GM12878 (cell line): ENCODE measurements around the gene FBXL17. TPM values are rescaled to one million over a fixed set of nuclear protein-coding genes. Genes with fewer than 3 reads are reported as not detected.

Experiments
- ATAC-seq: fragments of 200-7000 bp; cut with Tn5 transposase; 3 replicates; pipeline ENCODE4 v1.9.1; 2020; ENCODE audit warnings: mild to moderate bottlenecking, moderate library complexity
- BruUV-seq: library from RNA; stranded (reverse); fragments of 400-500 nt; replicated peaks from 2 replicates; lab custom pipeline; 2021; lab: Mats Ljungman, UMichigan
- CTCF ChIA-PET: fragments of 300-600 bp; sonication (Branson Sonifier 250); formaldehyde crosslinking; extraction: SDS; loops from one replicate; lab custom pipeline; 2021; ENCODE audit warnings: inconsistent platforms; lab: Yijun Ruan, JAX
- POLR2A ChIA-PET: fragments of 350-600 bp; formaldehyde crosslinking; extraction: SDS; loops from one replicate; lab custom pipeline; 2021; ENCODE audit warnings: inconsistent platforms; lab: Charles Lee
- RAD21 ChIA-PET: fragments of 300-600 bp; sonication (Branson Sonifier 250); formaldehyde crosslinking; loops from one replicate; lab custom pipeline; 2023; ENCODE audit warnings: antibody characterized with exemption; ENCODE audit not compliant: unreplicated experiment; lab: Charles Lee
- SMC1A ChIA-PET: fragments of 300-600 bp; sonication (Branson Sonifier 250); formaldehyde crosslinking; loops from one replicate; lab custom pipeline; 2023; ENCODE audit not compliant: unreplicated experiment, uncharacterized antibody; lab: Charles Lee
- DNase-seq: peaks from one replicate; pipeline ENCODE4 v3.0.0-alpha.2; 2011; ENCODE audit warnings: low read depth, low spot score
- FAIRE-seq: peaks from 3 replicates; lab custom pipeline; 2011; peaks lifted over from hg19 to GRCh38; lab: Jason Lieb, UNC
- H2AFZ ChIP-seq: 2 replicates; pipeline ENCODE4 v1.6.0; 2011; ENCODE audit warnings: low read depth, low read length, control low read depth; ENCODE audit not compliant: control insufficient read depth
- H3K27ac ChIP-seq: 2 replicates; pipeline ENCODE4 v1.5.1; 2011; ENCODE audit warnings: control low read depth; ENCODE audit not compliant: control insufficient read depth, insufficient read depth
- H3K27me3 ChIP-seq, 2 experiments: replicated peaks in 1 of 2; 2 replicates each; pipeline versions ENCODE4 v1.6.0 to v1.6.1; 2011; ENCODE audit warnings: low read length in 1 of 2; ENCODE audit not compliant: control insufficient read depth in 2 of 2, insufficient read depth in 2 of 2
- H3K36me3 ChIP-seq, 2 experiments: 2 replicates each; pipeline ENCODE4 v1.5.1; 2011; ENCODE audit warnings: low read length in 1 of 2; ENCODE audit not compliant: control insufficient read depth in 2 of 2, insufficient read depth in 2 of 2
- H3K4me1 ChIP-seq: 2 replicates; pipeline ENCODE4 v1.6.1; 2011; ENCODE audit warnings: mild to moderate bottlenecking, low read length, moderate library complexity, mixed read lengths; ENCODE audit not compliant: control insufficient read depth, insufficient read depth
- H3K4me2 ChIP-seq: 2 replicates; pipeline ENCODE4 v1.6.0; 2011; ENCODE audit warnings: control low read depth; ENCODE audit not compliant: control insufficient read depth, insufficient read depth
- H3K4me3 ChIP-seq: fragments of 200-600 bp; sonication (generic); 2 replicates; pipeline ENCODE4 v1.5.1; 2016
- H3K79me2 ChIP-seq: 2 replicates; pipeline ENCODE4 v1.6.0; 2011; ENCODE audit warnings: low read length; ENCODE audit not compliant: control insufficient read depth, insufficient read depth
- H3K9ac ChIP-seq: 2 replicates; pipeline ENCODE4 v1.8.0; 2011; ENCODE audit warnings: low read length, control low read depth, mixed read lengths; ENCODE audit not compliant: control insufficient read depth, insufficient read depth
- H3K9me3 ChIP-seq: replicated peaks from 3 replicates; pipeline ENCODE4 v1.5.1; 2011; ENCODE audit warnings: mild to moderate bottlenecking, low read length; ENCODE audit not compliant: control insufficient read depth, insufficient read depth
- H4K20me1 ChIP-seq: 2 replicates; pipeline ENCODE4 v1.6.0; 2011; ENCODE audit not compliant: control insufficient read depth, insufficient read depth
- CBX3 ChIP-seq: fragments of 200-600 bp; sonication (generic); IDR thresholded peaks from 2 replicates; pipeline ENCODE4 v1.6.1; 2016; ENCODE audit warnings: low read depth, borderline replicate concordance
- CBX5 ChIP-seq: sonication (generic); IDR thresholded peaks from 2 replicates; pipeline ENCODE4 v1.6.1; 2016; ENCODE audit warnings: low read depth, moderate library complexity, mild to moderate bottlenecking, inconsistent platforms
- CREM ChIP-seq: IDR thresholded peaks from 2 replicates; pipeline ENCODE4 v1.6.1; 2014; ENCODE audit warnings: antibody characterized with exemption, low read depth
- FOXK2 ChIP-seq: fragments of 450-650 bp; IDR thresholded peaks from 2 replicates; pipeline ENCODE4 v1.6.1; 2017; ENCODE audit warnings: mild to moderate bottlenecking, moderate library complexity
- IKZF2 ChIP-seq, 2 experiments: fragments of 450-650 bp; IDR thresholded peaks; 2 replicates each; pipeline ENCODE4 v1.6.1; 2017; ENCODE audit warnings: mild to moderate bottlenecking in 2 of 2, moderate library complexity in 2 of 2
- MEF2B ChIP-seq: fragments of 450-650 bp; IDR thresholded peaks from 2 replicates; pipeline ENCODE4 v1.6.1; 2018; ENCODE audit warnings: mild to moderate bottlenecking, moderate library complexity; ENCODE audit not compliant: partially characterized antibody, poor library complexity, severe bottlenecking
- PAX5 ChIP-seq: IDR thresholded peaks from 2 replicates; pipeline ENCODE4 v1.6.1; 2011; ENCODE audit warnings: low read depth, low read length, borderline replicate concordance
- PML ChIP-seq: IDR thresholded peaks from 2 replicates; pipeline ENCODE4 v1.6.1; 2012; ENCODE audit warnings: low read length, inconsistent platforms
- POLR2A ChIP-seq: IDR thresholded peaks from 2 replicates; pipeline ENCODE4 v1.6.1; 2011; ENCODE audit warnings: low read depth, mild to moderate bottlenecking, low read length
- RBBP5 ChIP-seq: fragments of 200-600 bp; sonication (generic); conservative IDR thresholded peaks from 2 replicates; pipeline ENCODE4 v1.6.1; 2016
- TARDBP ChIP-seq: IDR thresholded peaks from 2 replicates; pipeline ENCODE4 v1.6.1; 2016; ENCODE audit warnings: borderline replicate concordance
- WGBS: methylation state at CpG from one replicate; pipeline ENCODE4 v1.1.6; 2016; ENCODE audit warnings: low lambda C conversion rate; ENCODE audit not compliant: insufficient replicate concordance, insufficient coverage; ENCODE audit errors: missing lambda C conversion rate; 5-methylcytosine and 5-hydroxymethylcytosine counted together
- in situ Hi-C: fragments of 300-500 bp; cut with MboI; formaldehyde crosslinking; loops from 9 replicates; pipeline ENCODE4 v1.14.3; 2018; ENCODE audit warnings: mixed read lengths
- intact Hi-C: fragments of 100-400 bp; cut with micrococcal nuclease; formaldehyde crosslinking; loops from one replicate; pipeline ENCODE4 v1.14.2; 2022; ENCODE audit not compliant: unreplicated experiment
- polyA plus RNA-seq, 11 experiments: library from polyadenylated mRNA; depleted of rRNA in 4 of 11; unstranded in 6 of 11; stranded (reverse) in 5 of 11; fragments of >200 nt; fragmentation: Nextera tagmentation in 4 of 11; fragmentation: Illumina TruSeq in 1 of 11; extraction: Ambion mirVana in 4 of 11; extraction: Trizol in 1 of 11; gene quantifications; 1 replicate in 1 of 11; 2 replicates in 10 of 11; pipeline versions ENCODE4 v1.2.1 to v1.2.3, GENCODE V29; 2011 to 2016; ENCODE audit warnings: inconsistent platforms in 2 of 11, missing spikeins in 2 of 11, low read depth in 1 of 11
- total RNA-seq, 4 experiments: library from RNA; depleted of rRNA in 3 of 4; stranded (reverse); fragments of >200 nt in 3 of 4; fragmentation: Illumina TruSeq in 1 of 4; extraction: Trizol in 1 of 4; gene quantifications; 2 replicates each; pipeline versions ENCODE4 v1.2.1 to v1.2.3, GENCODE V29; 2013 to 2021
- TF ChIP-seq, protein P1 (sequence below): IDR thresholded peaks from 2 replicates; pipeline ENCODE4 v1.6.1; 2012; ENCODE audit warnings: low read length, inconsistent platforms
- TF ChIP-seq, protein P2 (sequence below): IDR thresholded peaks from 2 replicates; pipeline ENCODE4 v1.6.1; 2011; ENCODE audit warnings: low read depth, mild to moderate bottlenecking, low read length, moderate library complexity, borderline replicate concordance; ENCODE audit errors: extremely low read depth
- TF ChIP-seq, protein P3 (sequence below): fragments of 150-350 bp; IDR thresholded peaks from 2 replicates; pipeline ENCODE4 v1.6.1; 2014; ENCODE audit warnings: mild to moderate bottlenecking, low read depth, low read length
- TF ChIP-seq, protein P4 (sequence below), 3 experiments: IDR thresholded peaks in 2 of 3; conservative IDR thresholded peaks in 1 of 3; 2 replicates each; pipeline ENCODE4 v1.5.1; 2011; ENCODE audit warnings: low read depth in 3 of 3, low read length in 3 of 3, mild to moderate bottlenecking in 3 of 3, control low read depth in 2 of 3, moderate library complexity in 2 of 3, inconsistent platforms in 1 of 3, mixed read lengths in 1 of 3; ENCODE audit not compliant: control insufficient read depth in 2 of 3, insufficient read depth in 1 of 3; ENCODE audit errors: extremely low read depth in 1 of 3
- TF ChIP-seq, protein P5 (sequence below): fragments of 450-650 bp; formaldehyde crosslinking; IDR thresholded peaks from 2 replicates; pipeline ENCODE4 v1.5.0; 2022; ENCODE audit warnings: mild to moderate bottlenecking, missing genetic modification characterization

Gene FBXL17
- total and polyA plus RNA-seq, 10 of the 15 experiments (the other 5 are each of a cell fraction or from before 2014, with no cell fraction given): 0.88 to 9.0 (median 4.4) TPM

DNA sequence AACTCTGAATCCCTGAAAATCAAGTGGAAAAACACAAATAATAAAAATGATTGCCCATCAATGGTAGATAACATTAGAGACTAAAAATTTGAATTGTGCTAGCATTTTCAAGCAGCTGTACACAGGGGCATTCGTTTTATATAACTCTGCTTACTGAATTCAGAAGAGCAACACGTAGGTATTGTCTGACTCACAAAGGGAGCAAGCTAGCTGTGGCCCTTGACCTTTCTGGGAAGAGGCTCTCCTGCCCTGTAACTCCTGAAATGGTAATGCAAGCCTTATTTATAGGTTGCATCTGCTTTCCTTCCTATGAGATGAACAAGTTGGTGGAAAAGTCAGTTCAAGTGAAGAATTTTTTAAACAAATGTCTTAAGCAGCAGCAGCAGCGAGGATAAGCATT lies 492.5 kb downstream of the FBXL17 start:
- Histone ChIP-seq H3K4me3 (no peak overlapping the region), H3K4me1 (peaks cover 4% of the 10 kb centered on the region; the same call in 1 of the 2 replicates), H3K9ac (no peak overlapping the region), H3K9me3 (no peaks in the 10 kb centered on the region)
- DNase-seq (no peak), ATAC-seq (no peak)
- intact Hi-C loops: no loop called here
- ChIA-PET SMC1A (interaction anchor here (1.1 to 1.4 kb wide), 2 partner anchors 12 to 29 kb away, joined by 4 read pairs; no protein-coding TSS in a partner anchor), POLR2A (no interaction called here), CTCF (interaction anchor here (1.5 kb wide), 1 partner anchor 11 kb away, joined by 3 read pairs; no protein-coding TSS in a partner anchor), RAD21 (no interaction called here)
- BruUV-seq: no TSS peak
- TF ChIP-seq RBBP5 (no peak), PAX5 (no peak), IKZF2 (IDR thresholded peaks at IDR 0.05) (no peak), POLR2A (no peak), PML (no peak), MEF2B (no peak), CBX3 (no peak), TARDBP (no peak), CREM (no peak), CBX5 (no peak), FOXK2 (no peak)
- TF ChIP-seq, protein P1, sequence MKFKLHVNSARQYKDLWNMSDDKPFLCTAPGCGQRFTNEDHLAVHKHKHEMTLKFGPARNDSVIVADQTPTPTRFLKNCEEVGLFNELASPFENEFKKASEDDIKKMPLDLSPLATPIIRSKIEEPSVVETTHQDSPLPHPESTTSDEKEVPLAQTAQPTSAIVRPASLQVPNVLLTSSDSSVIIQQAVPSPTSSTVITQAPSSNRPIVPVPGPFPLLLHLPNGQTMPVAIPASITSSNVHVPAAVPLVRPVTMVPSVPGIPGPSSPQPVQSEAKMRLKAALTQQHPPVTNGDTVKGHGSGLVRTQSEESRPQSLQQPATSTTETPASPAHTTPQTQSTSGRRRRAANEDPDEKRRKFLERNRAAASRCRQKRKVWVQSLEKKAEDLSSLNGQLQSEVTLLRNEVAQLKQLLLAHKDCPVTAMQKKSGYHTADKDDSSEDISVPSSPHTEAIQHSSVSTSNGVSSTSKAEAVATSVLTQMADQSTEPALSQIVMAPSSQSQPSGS: no peak
- TF ChIP-seq, protein P2, sequence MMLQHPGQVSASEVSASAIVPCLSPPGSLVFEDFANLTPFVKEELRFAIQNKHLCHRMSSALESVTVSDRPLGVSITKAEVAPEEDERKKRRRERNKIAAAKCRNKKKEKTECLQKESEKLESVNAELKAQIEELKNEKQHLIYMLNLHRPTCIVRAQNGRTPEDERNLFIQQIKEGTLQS: no peak
- TF ChIP-seq, protein P3, sequence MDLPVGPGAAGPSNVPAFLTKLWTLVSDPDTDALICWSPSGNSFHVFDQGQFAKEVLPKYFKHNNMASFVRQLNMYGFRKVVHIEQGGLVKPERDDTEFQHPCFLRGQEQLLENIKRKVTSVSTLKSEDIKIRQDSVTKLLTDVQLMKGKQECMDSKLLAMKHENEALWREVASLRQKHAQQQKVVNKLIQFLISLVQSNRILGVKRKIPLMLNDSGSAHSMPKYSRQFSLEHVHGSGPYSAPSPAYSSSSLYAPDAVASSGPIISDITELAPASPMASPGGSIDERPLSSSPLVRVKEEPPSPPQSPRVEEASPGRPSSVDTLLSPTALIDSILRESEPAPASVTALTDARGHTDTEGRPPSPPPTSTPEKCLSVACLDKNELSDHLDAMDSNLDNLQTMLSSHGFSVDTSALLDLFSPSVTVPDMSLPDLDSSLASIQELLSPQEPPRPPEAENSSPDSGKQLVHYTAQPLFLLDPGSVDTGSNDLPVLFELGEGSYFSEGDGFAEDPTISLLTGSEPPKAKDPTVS: no peak
- TF ChIP-seq, protein P4, sequence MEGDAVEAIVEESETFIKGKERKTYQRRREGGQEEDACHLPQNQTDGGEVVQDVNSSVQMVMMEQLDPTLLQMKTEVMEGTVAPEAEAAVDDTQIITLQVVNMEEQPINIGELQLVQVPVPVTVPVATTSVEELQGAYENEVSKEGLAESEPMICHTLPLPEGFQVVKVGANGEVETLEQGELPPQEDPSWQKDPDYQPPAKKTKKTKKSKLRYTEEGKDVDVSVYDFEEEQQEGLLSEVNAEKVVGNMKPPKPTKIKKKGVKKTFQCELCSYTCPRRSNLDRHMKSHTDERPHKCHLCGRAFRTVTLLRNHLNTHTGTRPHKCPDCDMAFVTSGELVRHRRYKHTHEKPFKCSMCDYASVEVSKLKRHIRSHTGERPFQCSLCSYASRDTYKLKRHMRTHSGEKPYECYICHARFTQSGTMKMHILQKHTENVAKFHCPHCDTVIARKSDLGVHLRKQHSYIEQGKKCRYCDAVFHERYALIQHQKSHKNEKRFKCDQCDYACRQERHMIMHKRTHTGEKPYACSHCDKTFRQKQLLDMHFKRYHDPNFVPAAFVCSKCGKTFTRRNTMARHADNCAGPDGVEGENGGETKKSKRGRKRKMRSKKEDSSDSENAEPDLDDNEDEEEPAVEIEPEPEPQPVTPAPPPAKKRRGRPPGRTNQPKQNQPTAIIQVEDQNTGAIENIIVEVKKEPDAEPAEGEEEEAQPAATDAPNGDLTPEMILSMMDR (IDR thresholded peaks at IDR 0.05 in 2 of 3, conservative IDR thresholded peaks at IDR 0.05 in 1 of 3; ENCODE audit: control insufficient read depth in 2 of 3, extremely low read depth in 1 of 3, insufficient read depth in 1 of 3, low read depth in 3 of 3, low read length in 3 of 3): no peak
- TF ChIP-seq, protein P5, sequence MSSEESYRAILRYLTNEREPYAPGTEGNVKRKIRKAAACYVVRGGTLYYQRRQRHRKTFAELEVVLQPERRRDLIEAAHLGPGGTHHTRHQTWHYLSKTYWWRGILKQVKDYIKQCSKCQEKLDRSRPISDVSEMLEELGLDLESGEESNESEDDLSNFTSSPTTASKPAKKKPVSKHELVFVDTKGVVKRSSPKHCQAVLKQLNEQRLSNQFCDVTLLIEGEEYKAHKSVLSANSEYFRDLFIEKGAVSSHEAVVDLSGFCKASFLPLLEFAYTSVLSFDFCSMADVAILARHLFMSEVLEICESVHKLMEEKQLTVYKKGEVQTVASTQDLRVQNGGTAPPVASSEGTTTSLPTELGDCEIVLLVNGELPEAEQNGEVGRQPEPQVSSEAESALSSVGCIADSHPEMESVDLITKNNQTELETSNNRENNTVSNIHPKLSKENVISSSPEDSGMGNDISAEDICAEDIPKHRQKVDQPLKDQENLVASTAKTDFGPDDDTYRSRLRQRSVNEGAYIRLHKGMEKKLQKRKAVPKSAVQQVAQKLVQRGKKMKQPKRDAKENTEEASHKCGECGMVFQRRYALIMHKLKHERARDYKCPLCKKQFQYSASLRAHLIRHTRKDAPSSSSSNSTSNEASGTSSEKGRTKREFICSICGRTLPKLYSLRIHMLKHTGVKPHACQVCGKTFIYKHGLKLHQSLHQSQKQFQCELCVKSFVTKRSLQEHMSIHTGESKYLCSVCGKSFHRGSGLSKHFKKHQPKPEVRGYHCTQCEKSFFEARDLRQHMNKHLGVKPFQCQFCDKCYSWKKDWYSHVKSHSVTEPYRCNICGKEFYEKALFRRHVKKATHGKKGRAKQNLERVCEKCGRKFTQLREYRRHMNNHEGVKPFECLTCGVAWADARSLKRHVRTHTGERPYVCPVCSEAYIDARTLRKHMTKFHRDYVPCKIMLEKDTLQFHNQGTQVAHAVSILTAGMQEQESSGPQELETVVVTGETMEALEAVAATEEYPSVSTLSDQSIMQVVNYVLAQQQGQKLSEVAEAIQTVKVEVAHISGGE (CRISPR knock-in tag): no peak
- TF ChIP-seq, all 136 proteins: peak for 0
- Histone ChIP-seq H3K4me2 (no peak overlapping the region), H4K20me1 (no peaks in the 10 kb centered on the region), H3K36me3 (no peaks in the 10 kb centered on the region), H3K79me2 (no peaks in the 10 kb centered on the region), H3K27ac (no peak overlapping the region), H2AFZ (no peak overlapping the region), H3K27me3 (no peaks in the 10 kb centered on the region)
- in situ Hi-C loops: no loop called here
- 12% methylated on average over 3 of the region's 3 CpGs for WGBS
- no peak for FAIRE-seq
